GM19328 (cell line): ENCODE data around the gene NRARP.
"Not testable (repeated sequence)": the region's sequence is repeated elsewhere in the genome, so short reads cannot be mapped to it uniquely, and the experiment has no call there.

ENCODE experiments used
- ATAC-seq: cut with Tn5 transposase; IDR thresholded peaks from one replicate; pipeline ENCODE4 v1.9.1; 2021; ENCODE audit warnings: mild to moderate bottlenecking, moderate library complexity; ENCODE audit not compliant: unreplicated experiment

NRARP gene

GRCh38 chr9:137302118-137302448 is at the start of gene NRARP:
TSS of gene NRARP (minus strand) at chr9:137302271. CDS start at chr9:137301928, 343 bp downstream.
- peak; percentile 69 for ATAC-seq

GRCh38 chr9:137350696-137351584 is 48.9 kb upstream of the NRARP start:
- no peak for ATAC-seq

- no peak for ATAC-seq
Measured at GRCh38 chr9:137349471-137350033, 47.5 kb upstream of the NRARP start.

GRCh38 chr9:137348769-137349470 is 46.8 kb upstream of the NRARP start:
- ATAC-seq = no peak

GRCh38 chr9:137347928-137348327 is 45.9 kb upstream of the NRARP start:
- ATAC-seq = no peak

- no peak for ATAC-seq
Measured at GRCh38 chr9:137342482-137342881, 40.4 kb upstream of the NRARP start.

GRCh38 chr9:137341227-137341626 is 39.2 kb upstream of the NRARP start:
- ATAC-seq = no peak

GRCh38 chr9:137339908-137340462 is 37.9 kb upstream of the NRARP start:
- not testable (repeated sequence) for ATAC-seq

- ATAC-seq = no peak
Measured at GRCh38 chr9:137339045-137339907, 37.2 kb upstream of the NRARP start.

- ATAC-seq = no peak
Measured at GRCh38 chr9:137336735-137337134, 34.7 kb upstream of the NRARP start.

GRCh38 chr9:137333016-137333671 is 31.1 kb upstream of the NRARP start:
- ATAC-seq = no peak

GRCh38 chr9:137331929-137332328 is 29.9 kb upstream of the NRARP start:
- no peak for ATAC-seq

GRCh38 chr9:137330689-137331088 is 28.6 kb upstream of the NRARP start:
- no peak for ATAC-seq

GRCh38 chr9:137329590-137329989 is 27.5 kb upstream of the NRARP start:
- not testable (repeated sequence) for ATAC-seq

GRCh38 chr9:137327641-137328550 is 25.8 kb upstream of the NRARP start:
- not testable (repeated sequence) for ATAC-seq

GRCh38 chr9:137326445-137327065 is 24.5 kb upstream of the NRARP start:
- no peak for ATAC-seq

- ATAC-seq = no peak
Measured at GRCh38 chr9:137325799-137326198, 23.7 kb upstream of the NRARP start.

GRCh38 chr9:137325124-137325523 is 23.1 kb upstream of the NRARP start:
- ATAC-seq = no peak
